HT1080 (cell line): ENCODE data around the gene NTM. TPM values are rescaled to one million over a fixed set of nuclear protein-coding genes. Genes with fewer than 3 reads are reported as not detected.
"Not testable (repeated sequence)": the region's sequence is repeated elsewhere in the genome, so short reads cannot be mapped to it uniquely, and the experiment has no call there.

Source experiments
- DNase-seq: peaks from one replicate; pipeline ENCODE4 v3.0.0-alpha.2; 2015; ENCODE audit warnings: low read depth
- total RNA-seq: library from RNA; depleted of rRNA; stranded (reverse); fragments of >200 nt; shearing (Covaris generic); gene quantifications from 2 replicates; pipeline ENCODE4 v1.2.3, GENCODE V29; 2014

Gene NTM
- total RNA-seq, 1 experiment from 2014 or later: 65.7 TPM

GRCh38 chr11:132057266-132057665 lies 686.9 kb downstream of the NTM start:
- no peak for DNase-seq

- peak; percentile 70 for DNase-seq
These were observed 687.9 kb downstream of the NTM start for GRCh38 chr11:132058211-132058772.

DNA sequence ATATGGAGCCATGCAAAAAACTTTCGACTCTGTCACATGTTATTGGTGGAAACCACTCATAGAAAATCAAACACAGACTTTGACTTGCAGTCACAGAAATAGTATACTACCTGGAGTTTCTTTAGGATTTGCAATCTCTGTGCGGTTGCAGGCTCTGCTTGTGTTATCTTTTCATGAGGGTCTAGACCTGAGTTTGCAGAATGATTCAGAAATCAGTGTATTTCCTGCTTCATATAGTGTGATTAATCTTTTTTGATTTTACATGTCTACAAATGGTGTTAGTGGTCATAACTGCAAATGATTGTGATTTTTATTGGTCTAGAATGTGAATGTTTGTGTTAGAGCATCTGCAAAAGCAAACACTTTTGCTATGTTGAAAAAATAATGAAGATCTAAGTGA lies 690.2 kb downstream of the NTM start:
- DNase-seq: peak; percentile 76

DNA sequence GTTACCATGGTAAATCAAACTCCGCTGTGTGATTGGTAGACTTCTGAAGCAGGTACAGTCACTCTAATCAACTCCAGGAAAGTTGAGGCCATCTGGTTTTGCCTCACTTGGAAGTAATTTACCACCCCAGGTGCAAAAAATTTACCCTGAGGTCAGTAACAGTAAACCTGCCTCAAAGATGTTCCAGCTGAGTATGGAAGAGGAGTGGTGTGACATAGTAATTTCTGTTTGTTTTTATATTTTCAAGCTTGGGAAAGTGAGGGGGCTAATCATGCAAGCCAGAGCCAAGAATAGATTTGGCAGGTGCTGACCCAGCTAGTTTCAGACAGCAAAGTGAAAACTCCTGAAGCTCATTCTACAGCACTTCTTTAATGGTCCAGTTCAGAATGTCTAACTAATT lies 691.6 kb downstream of the NTM start:
- DNase-seq: no peak

GRCh38 chr11:132062541-132062940 lies 692.1 kb downstream of the NTM start:
- DNase-seq: no peak

DNA sequence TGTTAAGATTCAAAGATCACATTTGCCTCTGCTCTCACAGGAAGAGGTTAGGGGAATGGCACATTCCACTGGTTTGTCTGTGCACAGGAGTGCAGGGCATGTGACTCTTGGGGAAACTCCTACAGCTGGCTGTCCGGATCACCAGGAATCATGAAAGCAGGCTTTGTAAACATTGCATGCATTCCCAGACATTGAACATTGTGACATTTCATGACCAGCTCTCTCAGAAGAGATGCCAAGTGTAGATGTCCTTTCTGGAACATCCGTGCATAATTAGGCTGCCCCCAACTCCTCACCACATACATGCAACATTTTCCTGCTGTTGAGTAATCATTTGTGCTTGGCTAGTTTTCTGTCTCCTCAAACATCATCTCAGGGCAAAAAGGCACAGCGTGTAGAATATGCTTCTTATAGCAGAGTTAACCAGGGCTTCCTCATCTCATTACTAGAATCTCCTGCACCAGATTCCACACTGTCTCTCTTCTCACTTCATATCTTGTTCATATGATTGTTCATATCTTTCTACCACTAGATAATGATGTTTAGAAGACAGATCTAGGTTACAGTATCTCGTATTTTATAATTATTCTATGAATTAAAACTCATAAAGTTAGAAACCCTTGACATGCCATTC lies 694.7 kb downstream of the NTM start:
- peak; percentile 99 for DNase-seq

DNA sequence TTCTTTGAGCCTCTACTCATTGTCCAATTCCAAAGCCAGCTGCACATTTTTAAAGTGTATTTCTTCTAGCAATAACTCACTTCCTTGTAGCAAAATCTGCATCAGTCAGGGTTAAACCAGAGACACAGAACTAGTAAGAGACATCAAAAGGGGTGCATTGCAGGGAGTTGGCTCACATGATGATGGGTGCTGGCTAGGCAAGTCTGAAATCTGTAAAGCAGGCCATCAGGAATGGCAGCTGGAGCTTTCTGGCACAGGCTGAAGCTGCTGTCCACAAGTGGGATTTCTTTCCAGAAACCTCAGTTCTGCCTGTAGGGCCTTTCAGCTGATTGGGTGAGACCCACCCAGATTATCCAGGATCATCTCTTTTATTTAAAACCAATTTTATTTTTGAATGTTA lies 698.1 kb downstream of the NTM start:
- DNase-seq: no peak

- not testable (repeated sequence) for DNase-seq
These were observed 699.2 kb downstream of the NTM start for GRCh38 chr11:132069593-132069992.

DNA sequence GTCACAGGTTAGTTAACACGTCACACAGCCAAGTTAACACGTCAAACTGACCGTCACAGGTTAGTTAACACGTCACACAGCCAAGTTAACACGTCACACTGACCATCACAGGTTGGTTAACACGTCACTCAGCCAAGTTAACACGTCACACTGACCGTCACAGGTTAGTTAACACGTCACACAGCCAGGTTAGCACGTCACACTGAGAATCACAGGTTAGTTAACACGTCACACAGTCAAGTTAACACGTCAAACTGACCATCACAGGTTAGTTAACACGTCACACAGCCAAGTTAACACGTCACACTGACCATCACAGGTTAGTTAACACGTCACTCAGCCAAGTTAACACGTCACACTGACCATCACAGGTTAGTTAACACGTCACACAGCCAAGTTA lies 700.5 kb downstream of the NTM start:
- DNase-seq: not testable (repeated sequence)

DNA sequence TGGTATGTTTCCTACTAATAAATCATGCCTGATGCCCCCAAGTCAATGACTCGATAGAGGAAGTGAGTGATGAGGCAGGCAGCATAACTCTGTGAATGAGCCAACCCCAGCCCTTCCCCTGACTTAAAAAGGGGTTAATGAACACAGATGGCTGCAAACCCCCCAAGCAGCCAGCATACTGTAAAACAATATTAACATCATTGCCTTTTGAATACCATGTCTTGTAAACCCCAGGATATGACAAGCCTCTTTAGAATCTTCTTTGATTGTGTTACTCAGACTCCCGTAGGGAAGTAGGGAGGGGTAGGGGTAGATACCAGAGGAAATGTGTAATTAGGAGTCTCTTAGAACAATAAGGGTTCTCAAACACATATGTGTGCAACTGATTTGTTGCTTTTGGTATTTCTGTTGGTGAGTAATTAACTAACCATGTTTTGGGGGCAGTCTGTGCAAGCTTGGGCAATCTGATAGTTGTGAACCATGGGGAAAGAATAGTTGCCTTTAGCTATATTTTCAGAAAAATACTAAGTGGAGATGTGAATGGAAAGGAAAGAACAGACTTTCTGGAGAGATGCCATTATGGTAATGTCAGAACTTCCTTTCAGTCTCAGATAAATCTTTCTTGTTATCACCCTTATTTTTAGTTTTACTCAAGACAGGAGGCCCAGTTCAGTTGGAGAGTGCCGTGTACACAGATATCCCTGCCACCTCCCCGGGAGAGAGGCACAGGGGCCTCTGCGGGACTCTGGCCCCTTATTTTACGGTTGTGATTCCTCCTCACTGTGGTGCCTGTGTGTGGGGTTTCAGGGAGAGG lies 701.8 kb downstream of the NTM start:
- DNase-seq: peak; percentile 100

- no peak for DNase-seq
These were observed 702.4 kb downstream of the NTM start for GRCh38 chr11:132072858-132073211.

DNA sequence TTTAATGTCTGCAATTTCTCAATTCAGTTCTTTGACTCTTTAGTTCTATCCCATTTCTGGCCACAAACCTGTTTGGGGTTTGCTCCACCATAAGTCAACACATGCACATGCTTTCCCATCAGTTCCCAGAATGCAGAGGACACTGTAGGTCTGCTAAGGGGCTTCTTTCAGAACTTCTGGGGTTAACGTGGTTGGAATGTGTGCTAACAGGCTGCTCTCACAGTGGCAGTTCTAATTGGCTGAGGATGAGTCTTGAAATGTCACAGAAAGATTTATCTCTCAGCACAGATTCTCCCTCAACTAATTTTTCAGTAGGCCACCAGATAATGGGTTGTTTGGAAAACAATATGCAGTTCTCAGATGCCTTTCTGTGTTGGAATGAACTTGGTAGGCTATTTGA lies 703.4 kb downstream of the NTM start:
- no peak for DNase-seq

GRCh38 chr11:132075447-132075846 lies 705.0 kb downstream of the NTM start:
- DNase-seq: no peak

GRCh38 chr11:132077416-132077815 lies 707.0 kb downstream of the NTM start:
- no peak for DNase-seq

DNA sequence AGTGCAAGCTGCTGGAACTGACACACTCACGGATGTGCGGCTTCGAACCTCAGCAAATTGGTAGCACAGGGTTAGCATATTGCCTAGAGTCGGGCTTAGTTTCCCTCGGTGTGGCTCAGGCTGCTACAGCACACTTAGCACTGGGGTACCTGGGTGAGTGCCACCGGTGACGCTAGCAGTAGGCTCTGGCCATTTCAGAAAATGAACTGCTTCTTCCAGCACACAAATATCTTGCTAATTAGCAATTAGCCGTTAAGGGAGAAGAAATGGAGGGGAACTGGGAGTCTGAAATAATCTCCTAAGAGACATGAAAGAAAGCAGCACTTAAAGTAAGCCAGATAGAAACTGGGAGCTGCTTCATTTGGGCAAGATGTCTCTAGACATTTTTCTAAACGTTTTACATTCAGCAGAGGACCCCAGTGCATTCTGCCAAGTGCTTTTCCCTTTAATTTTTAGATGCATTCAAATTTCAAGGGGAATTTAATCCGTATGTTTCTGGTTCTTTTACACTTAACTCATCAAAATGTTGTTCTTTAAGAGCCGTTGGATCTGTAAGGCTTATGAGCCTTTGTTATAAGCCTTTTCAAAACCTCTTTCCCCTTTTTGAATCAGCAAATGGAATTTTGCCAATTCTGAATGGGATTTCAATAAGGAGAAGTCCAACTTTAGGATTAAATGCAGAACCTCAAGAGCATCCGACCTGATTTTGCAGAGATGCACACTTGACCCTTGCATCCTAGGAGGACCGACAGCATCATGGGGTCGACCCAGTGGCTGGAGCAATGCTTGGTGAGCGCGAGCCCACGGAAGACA lies 708.1 kb downstream of the NTM start:
- DNase-seq: no peak

- peak; percentile 54 for DNase-seq
These were observed 709.7 kb downstream of the NTM start for GRCh38 chr11:132080127-132080526.

GRCh38 chr11:132082566-132082965 lies 712.2 kb downstream of the NTM start:
- DNase-seq: no peak

DNA sequence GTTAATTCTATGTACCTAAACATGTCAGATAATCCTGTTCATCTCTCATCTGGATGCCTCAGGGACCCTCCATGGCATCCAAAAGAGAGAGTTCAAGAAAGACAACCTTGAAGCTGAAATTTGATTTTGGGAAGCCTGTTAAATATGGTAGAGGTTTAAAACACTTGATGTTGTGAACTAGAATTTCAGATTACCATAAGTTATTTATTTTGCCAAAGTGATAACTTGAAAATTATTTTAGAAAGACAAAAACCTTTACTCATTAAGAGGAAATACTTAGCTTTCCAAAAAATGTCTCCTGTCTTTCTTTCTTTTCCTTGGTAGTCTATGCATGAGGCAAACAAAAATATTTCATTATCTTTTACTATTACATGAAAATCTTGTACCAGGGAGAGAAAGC lies 714.0 kb downstream of the NTM start:
- no peak for DNase-seq

DNA sequence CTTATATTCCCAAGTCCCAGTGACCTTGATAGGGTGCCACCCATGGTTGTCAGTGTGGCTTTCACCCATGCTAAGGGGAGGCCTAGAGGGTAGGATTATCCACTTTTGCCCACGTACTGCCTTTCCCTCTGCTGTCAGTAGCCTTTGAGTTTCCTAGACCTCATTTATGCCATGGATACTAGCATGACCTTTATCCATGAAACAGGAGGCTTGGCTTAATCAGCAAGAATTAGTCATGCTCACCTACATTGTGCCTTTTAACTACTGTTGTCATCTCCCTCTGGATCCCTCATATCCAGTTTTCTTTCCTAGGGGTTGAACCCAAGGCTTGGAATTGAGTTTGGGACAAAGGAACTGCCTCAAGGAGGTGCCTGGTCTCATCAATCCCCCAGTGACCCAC lies 716.7 kb downstream of the NTM start:
- DNase-seq: no peak

DNA sequence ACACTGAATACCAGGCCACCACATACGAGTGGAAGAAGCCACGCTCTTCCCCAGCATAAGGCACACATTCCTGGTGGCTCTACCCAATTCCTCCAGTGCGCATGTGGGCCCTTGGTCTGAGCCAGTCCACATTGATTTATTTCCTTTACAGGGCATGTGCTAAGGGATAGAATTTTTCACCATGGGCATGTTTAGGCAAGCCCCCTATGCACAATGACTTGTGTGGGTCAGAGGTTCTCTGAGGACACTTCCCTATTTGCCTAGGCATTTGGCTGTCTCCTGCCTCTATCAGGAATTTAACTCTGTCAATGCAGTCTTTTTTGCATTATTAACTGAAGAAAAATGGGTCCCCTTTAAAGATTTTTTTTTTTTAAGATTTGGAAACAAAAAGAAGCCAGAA lies 718.1 kb downstream of the NTM start:
- no peak for DNase-seq

DNA sequence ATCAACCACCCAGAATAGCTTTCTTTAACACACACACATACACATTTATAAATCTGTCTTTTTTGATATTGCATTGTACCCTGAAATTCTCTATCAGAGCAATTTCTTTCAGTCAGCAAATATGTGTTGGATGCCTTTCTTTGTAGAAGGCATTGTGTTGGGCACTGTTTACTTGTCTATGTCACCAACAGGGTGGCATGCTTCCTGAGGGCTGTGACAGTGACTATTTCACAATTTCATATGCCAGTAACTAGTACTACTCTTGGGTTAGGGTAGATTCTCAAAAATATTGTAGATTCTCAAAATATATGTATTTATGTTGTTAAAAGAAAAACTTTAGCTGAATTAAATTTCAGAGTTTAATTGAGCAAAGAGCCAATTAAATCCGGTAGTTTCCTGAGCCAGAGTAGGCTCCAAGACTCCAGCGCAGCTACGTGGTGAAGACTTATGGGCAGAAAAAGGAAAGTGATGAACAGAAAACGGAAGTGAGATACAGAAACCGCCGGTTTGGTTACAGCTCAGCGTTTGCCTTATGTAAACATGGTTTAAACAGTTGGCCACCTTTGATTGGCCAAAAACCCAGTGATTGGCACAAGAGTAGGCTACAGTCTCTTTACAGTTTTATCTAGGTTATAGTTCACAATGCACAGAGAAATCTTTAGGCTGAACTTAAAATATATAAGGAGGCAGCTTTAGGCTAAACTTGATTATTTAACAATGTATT lies 723.3 kb downstream of the NTM start:
- peak; percentile 53 for DNase-seq
